ENCODE data around the gene WDR5.
A peak's percentile ranks its signal among the peaks of the same experiment; 100 is the strongest.

The WDR5 gene

DNA sequence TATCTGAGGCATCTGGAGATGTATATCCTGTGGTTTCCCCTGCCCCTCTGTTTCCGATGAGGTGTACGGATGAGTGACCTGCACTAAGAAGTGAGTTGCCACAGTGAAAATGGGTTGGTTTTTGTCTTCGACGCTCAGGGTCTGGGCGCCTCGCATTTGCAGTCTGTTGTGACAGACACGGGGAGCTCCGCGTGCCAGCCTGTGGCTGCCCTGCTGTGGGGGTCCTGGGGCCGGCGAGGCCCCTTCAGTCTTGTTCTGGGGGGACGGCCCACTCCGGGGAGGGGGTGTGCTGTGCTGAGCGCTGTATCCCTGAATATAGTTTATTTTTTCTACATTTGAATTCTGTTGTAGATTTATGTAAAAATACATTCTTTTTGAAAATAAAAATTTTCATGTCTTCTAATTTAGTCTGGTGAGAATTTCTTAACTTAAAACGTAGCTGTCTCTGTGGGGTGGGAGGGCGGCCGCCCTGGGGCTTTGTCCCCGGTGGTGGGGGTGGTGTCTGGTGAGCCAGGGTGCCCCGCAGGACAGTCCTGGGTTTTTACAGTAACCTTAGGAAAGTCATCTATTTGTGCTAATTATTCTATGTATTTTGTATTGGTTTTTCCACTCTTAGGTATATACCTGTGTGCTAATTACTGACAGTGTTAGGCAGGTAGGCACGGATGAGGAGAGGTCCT is 23.8 kb downstream of the WDR5 start:
- DNase-seq = no peak

DNA sequence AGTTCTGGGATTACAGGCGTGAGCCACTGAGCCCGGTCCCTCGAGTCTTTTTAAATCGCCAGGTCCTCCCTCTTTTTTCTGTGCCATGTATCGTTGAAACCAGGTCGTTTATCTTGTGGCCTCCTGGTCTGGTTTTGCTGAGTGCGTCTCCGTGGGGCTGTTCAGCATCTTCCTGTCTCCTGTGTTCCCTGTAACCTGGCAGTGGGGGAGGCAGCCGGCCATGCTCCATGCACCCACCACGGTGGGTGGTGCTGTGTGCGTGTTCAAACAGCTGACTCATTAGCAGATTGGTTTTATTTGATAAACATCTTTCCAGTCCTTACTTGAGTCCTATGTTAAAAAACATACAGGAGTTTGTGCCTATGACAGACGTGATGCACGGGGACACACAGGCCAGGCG is 25.8 kb downstream of the WDR5 start:
- DNase-seq = no peak

DNA sequence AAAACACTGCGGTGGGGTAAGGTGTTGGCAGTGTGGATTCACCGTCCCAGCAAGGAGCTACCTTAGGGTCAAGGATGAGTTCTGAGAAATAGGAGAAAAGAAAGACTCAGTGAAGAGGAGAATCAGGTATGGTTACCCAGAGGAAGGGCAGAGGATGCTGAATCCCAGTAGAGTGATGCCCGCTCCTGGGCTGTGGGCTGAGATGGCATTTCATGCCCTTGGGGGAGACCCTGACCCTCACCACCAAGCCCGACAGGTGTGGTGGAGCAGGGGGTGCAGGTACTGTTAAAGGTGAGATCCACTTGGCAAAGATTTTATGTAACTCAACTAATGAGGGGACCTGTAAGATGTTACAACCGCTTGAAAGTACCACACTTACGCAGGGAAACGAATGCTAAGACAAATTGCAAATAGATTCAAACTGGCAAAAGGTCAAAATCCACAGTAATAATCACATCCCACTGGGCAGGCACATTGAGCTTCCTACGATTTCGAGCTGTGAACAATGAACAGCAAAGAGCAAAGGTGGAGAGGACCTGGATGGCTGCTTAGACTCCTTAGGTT is 26.4 kb downstream of the WDR5 start:
- no peak for DNase-seq

DNA sequence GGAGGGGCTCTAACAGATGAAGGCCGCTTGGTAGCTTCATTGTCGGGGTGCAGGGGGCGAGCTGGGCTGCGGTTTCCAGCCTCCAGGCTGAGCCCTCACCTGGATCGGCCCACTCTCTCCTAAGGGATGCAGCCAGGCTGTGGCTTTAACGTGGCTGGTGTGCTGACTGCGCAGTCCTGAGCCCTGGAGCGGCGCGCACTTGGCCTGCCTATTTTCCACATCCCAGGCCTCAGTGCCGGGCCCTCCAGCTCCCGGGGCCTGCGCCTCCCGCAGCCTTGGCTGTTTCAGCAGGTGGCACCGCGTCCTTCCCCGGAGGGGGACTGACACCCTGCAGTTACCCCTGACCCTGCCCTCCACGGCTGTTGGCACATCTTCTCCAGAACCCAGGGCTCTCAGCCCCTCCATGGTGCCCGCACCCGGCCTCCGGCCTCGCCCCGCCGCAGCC is 27.1 kb downstream of the WDR5 start:
- no peak for DNase-seq

DNA sequence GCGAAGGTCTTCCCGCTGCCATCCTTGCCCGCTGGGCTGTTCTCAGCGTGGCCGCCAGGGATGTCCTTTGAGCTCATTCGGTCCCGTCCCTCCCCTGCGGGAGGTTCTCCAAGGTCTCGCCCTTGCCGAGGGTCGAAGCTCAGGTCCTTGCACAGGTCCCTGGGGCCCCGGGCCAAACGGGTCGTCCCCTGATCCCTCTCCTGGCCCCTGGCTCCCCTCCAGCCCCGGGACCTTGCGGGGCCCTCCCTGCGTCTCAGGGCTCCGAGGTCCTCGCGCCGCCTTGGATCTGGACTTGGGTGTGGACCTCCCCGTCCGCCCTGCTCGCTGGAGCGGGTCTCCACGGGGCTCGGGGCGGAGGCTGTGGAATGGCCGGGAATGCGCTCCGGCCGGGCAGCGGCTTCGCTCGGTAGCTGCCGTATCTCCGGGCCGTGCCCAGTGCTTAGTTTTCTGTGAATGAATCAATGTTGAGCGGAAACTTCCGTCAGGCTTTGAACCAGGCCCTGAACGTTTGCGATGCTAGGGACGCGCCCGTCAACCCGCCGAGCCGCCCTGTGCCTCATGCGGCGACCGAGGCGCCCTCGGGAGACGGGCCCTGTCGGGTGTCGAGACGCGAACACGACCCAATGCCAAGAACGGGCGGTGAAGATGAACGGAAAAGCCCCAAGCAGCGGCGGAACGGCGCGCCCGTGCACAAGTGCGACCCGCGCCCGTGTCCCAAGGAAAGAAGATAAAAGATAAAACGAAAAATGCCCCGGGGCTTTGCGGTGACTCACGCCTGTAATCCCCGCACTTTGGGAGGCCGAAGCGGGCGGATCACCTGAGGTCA is 27.7 kb downstream of the WDR5 start:
- DNase-seq = peak; percentile 78

DNA sequence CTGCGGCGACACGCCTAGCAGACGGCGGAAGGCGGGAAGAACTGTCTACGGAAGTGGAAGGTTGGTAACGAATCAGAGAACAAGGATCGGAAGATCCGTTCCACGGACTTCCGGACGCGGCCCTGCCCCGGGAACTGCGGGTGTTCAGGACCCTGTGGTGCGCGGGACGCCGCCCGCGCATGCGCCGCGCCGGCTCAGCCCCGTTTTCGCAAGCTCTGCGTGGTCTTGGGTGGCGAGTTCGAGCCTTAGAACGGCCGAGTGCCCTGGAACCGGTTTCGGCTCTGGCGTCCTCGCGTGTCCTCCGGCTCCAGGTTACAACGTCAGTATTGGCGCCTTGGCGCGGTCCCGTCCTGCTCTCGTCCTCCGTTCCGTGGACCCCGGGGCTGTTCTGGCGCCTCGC is 29.0 kb downstream of the WDR5 start:
- DNase-seq = no peak

DNA sequence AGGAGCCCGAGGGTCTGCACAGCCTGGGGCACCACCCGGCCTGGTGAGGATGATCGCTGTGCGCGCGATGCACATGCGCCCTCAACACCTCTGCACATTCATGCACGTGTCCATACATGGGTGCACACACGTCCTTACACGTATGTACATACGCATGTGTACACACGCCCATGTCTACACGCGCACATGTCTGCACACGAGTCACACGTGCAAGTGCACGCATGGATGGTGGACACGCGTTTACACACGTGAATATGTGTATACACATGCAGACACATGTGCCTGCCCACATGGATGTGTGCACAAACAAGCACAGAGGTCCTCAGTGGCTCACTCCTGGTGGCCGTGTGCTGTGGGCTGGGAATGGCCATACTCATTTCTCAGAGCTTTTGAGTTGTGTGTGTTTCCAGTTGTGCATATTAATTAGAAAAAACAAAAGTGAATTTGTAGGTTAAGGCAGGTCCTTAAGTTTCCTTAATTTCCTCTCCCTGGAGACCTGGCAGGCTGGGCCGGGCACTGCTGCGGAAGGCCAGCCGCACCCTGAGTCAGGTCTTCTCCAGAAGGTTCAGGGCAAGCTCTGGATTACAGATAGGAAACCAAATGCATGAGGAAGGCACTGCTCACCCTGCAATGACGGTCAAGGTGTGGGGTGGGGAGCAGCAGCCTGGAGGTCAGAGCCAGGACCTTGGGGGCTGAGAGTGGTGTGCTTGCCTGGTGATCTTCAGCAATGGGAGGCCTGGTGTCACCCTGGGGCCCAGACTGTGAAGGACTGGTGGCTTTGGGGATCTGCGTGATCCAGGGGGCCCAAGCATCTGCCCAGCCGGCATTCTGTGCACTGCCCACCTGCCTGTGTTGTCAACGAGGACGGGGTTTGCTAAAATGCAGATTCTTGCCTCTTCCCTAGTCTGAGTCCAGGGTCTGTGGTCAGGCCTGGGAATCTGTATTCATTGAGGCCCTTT is 29.8 kb downstream of the WDR5 start:
- peak; percentile 57 for DNase-seq

DNA sequence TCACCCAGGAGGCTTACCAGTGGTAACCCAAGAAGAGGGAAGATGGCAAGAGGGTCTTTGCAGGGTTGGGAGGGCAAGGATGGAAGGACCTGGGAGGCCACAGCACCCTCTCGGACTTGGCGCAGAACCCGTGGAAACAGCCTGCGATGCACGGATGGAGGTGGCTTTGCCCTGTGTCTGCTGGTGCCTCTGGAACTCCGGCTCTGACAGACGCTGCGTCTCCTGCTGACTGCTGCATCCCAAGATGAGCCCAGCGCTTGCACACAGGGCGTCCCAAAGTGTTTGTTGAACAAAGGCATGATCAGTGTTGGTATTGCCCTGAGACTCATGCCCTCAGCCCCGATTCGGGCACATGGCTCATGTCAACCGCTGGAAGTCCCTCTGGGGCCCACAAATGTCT is 30.5 kb downstream of the WDR5 start:
- no peak for DNase-seq

DNA sequence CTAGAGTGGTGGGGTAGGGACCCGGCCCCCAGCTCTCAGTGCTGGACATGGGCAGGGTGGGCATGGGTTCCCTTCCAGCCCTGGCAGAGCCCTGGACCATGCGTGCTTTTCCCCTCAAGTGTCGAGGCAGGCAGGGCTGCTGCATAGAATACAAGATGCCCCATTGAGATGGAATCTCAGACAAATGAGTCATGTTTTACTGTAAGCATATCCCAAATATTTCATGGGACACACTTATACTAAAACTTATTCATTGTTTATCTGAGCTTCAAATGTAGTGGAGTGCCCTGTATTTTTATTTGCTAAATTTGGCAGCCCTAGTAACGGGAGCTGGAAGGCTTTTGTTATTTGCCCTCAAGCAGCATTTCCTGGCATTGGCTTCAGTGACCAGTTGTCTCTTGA is 31.6 kb downstream of the WDR5 start:
- DNase-seq = no peak

DNA sequence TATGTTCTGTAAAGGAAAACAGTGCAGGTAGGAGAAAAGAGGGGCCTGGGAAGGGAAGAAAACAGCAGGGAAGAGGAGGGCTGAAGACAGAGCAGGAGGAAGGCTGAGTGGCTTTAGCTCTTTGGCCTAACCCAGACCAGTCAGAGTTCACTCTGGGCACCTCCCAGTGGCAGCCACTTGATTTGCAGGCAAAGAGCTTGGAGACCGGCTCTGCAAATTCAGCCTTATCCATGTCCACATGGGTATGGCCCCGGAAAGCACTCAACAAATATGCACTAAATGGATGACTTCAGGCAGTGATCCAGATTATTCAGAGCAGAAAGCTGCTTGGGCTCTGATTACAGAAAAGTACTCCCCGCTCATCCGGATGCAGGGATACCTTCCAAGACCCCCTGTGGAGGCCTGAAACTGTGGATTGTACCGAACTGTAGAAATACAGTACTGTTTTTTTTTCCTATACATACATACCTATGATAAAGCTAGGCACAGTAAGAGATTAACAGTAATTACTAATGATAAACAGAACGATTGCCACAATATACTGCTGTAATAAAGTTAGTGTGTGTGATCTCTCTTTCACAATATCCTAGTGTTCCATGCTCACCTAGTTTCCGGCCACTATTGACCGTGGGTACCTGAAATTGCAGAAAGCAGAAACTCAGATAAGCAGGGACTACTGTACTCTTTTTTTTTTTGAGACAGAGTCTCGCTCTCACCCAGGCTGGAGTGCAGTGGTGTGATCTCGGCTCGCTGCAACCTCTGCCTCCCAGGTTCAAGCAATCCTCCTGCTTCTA is 33.1 kb downstream of the WDR5 start:
- no peak for DNase-seq

DNA sequence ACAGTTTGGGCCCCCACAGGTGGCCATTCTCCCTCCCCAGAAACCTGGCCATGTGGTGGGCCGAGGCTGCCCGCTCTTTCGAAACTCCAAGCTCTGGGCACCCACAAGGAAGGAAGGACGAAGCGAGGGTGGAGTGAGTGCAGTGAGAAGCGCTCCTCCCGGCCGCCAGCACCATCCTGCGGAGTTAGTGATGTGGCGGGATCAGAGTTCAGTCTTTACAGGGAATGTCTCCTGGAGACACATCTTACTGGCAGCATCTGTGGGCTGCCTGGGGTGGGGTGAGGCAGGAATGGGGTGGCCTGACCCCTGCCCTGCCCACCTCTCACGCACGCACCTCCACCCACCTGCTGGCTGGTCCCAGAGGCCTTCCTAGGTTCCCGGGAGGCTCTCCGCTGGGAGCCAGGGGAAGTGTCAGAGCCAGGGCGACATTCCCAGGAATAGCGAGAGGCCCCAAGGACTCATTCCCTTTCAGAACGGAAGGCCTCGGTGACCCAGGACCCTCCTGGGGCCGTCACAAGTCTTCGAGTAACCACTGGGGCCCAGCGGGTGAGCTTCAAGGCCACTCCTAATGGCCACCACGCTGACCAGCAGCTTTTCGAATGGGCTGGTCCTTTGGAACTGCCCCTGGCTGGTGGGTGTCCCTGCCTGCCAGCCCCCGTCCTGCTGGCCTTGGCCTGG is 34.0 kb downstream of the WDR5 start:
- DNase-seq = no peak

DNA sequence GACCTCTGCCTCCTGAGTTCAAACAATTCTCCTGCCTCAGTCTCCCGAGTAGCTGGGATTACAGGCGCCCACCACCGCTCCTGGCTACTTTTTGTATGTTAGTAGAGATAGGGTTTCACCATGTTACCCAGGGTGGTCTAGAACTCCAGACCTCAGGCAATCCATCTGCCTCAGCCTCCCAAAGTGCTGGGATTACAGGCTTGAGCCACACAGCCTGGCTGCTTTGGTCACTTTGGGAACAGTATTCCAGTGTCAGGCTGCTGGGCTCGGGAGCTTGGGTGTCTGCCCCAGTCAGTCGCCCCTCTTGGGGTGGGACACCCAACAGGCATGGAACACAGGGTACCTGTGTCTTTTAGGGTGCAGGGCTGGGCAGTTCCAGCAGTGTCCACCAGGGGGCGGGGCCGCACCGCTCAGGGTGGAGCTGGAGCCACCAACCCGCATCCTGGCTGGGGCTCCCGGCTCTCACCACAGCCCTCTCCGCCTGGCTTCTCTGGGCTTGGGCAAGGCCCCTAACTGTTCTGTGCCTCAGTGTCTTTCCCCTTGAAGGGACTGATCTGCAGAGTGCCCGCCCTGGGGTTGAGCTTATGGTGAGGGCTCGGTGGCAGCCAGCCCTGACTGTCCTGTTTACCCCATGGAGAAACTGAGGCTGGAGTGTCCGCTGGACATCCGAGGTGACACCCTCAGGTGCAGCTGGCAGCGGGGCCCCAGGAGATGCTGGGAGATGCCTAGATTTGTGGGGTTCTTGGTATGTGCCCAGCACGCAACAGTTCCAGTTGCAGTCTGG is 34.8 kb downstream of the WDR5 start:
- peak; percentile 48 for DNase-seq

DNA sequence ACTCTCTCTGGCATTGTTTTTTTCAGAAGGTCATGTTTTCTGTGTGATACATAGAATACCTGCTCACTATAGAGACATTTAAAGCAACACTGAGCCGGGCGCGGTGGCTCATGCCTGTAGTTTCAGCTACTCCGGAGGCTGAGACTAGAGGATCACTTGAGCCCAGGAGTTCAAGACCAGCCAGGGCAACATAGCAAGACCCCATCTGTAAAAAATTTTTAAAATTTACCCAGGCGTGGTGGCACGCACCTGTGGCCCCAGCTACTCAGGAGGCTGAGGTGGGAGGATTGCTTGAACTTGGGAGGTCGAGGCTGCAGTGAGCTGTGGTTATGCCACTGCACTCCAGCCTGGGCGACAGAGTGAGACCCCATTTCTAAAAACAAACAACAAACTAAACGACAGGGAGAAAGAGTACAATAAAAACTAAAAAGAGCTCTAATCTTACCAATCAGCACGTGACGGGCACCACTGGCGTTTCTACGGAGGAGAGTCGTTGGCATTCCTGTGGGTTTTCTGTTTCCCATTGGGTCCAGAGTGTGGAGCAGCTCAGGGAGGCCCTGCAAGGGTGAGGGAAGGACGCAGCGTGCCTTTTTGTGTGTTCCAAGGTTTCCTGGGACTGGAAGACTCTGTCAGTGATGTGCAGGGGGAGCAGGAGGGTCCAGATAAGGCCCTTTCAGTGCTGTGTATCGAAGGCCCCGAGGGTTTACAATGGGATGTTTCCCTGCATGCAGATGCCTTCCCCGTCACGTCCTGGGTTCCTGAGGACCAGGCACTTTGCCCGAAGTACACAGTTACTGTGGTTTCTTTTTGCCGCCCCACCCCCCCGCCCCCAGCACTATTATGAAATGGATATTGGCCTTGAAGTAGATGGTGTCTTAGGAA is 35.7 kb downstream of the WDR5 start:
- no peak for DNase-seq

DNA sequence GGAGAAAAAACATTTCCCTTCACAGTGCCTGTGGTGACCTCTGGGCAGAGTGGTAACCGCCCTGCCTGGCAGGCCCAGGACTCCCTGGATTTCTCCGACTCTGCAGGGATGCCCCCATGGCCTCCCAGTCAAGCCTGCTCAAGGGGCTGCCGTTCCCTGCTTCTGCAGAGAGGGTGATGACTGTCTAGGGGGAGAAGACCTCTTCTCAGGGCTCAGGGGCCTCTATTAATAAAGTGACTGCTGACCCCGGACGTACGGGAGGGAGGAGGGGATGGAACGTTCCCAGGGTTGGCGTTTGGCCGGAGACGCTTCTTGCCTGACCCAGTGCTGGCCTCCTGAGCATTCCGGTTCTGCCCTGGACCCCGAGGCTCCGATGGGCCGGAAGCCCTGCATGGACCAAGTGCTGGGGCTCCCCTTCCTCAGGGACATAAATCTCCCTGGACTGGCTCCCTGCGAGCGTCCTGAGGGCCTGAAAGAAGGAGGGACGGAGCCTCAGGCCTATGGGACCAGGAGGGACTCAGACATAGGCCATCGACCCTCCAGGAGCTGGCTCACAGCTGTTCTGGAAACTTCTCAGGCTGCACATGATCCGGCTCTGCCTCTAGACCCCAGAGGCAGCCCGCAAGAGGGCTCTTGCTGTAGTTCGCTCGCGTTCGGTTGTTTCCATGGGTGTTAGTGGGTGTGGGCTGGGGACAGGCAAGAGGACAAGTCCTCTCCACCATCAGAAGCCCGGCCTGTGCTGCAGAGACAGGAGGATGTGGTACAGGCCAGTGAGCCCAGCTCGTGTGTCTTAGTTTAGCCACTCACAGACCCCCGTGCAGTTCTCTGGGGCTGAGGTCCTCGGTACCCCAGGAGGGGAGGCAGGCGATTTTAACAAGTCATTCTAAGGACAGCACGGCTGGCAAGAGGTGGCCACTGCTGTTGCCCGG is 36.6 kb downstream of the WDR5 start:
- no peak for DNase-seq

DNA sequence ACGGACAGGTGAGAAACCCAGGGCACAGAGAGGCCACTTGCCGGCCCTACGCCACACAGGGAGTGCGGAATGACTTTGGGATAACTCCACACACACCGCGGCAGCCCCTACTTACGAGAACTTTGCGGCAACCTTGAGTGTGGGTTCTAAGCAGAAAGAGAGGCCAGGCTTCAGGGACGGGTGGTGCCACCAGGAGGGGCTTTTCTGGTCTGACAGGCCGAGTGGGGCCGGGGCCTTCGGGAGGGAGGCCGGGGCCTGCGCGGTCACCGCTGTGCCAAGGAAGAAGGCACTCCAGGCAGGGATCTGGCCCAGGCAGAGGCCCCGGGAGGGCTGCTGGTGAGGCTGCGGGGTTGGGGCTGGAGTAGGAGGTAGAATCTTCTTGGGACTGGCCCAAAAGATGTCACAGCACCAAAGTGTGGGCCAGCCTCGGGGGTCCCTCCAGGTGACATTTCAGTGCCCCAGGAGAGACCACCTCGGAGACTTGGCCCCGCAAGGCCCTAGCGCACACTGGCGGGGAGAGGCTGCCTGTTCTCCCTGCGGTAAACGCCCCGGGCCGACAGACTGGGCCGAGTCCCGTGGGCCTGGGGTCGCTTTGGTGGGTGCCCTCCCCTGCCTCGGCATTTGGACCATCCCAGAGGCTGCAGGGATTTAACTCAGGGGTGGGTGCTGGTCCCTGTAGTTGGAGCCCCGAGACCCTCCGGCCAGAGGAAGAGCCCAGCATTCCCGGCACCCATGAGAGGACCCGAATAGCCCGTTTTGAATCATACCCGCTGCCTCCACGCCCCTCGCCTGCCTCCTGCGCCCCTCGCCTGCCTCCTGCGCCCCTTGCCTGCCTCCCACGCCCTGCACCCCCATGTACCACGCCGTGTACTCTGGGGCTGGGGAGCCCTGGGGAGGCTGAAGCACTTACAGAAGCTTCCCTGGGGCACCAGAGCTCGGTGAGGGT is 37.5 kb downstream of the WDR5 start:
- DNase-seq = no peak

DNA sequence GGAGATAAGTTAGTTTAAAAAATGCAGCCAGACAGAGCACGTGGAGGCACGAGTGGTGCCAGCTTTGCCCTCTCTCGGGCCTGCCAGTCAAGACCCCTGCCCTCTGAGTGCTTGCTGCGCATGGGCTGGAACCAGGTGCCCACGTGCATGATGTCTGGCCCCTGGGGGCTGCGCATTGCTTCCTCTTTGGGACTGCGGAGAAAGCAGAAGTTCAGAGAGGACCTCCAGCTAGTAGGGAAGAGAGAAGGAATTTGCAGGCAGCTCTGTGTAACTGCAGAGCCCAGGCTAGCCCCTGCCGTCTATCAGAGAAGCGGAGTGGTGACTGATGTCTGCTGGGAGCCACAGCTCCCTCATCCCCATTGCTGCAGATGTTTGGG is 38.2 kb downstream of the WDR5 start:
- no peak for DNase-seq

Data from activated T-cell treated with anti-CD3 and anti-CD28 coated beads, Interleukin-2, amount 50 U/mL, for 1 hour (primary cell).